K562 (cell line): ENCODE measurements around the gene GALNT15. TPM values are rescaled to one million over a fixed set of nuclear protein-coding genes. Genes with fewer than 3 reads are reported as not detected.

Experiments
- MECOM ChIP-seq: fragments of 250-450 bp; sonication (Bioruptor Pico); IDR thresholded peaks from 2 replicates; pipeline ENCODE4 v1.8.0; 2022; ENCODE audit warnings: inconsistent platforms
- ZBED1 ChIP-seq: IDR thresholded peaks from 2 replicates; pipeline ENCODE4 v1.6.1; 2014
- ZBTB7A ChIP-seq: IDR thresholded peaks from 2 replicates; pipeline ENCODE4 v1.6.1; 2011; ENCODE audit warnings: low read depth, mild to moderate bottlenecking, low read length, moderate library complexity, borderline replicate concordance; ENCODE audit not compliant: control insufficient read depth
- polyA plus RNA-seq, 8 experiments: library from polyadenylated mRNA; depleted of rRNA in 4 of 8; stranded (reverse) in 5 of 8; unstranded in 3 of 8; fragments of >200 nt; fragmentation: Nextera tagmentation in 2 of 8; fragmentation: Illumina TruSeq in 1 of 8; extraction: Ambion mirVana in 2 of 8; extraction: Trizol in 1 of 8; gene quantifications; 2 replicates each; pipeline versions ENCODE4 v1.2.1 to v1.2.3, GENCODE V29; 2011 to 2014; ENCODE audit warnings: inconsistent platforms in 1 of 8, missing spikeins in 1 of 8
- total RNA-seq, 7 experiments: library from RNA; depleted of rRNA in 6 of 7; stranded (reverse); fragments of >200 nt in 6 of 7; fragmentation: Illumina TruSeq in 2 of 7; extraction: Trizol in 2 of 7; gene quantifications; 2 replicates each; pipeline versions ENCODE4 v1.2.1 to v1.2.3, GENCODE V29; 2011 to 2021; ENCODE audit warnings: low replicate concordance in 1 of 7
- TF ChIP-seq, protein P1 (sequence below): fragments of 250-450 bp; sonication (Bioruptor Pico); IDR thresholded peaks from 2 replicates; pipeline ENCODE4 v1.4.0; 2020; ENCODE audit warnings: mild to moderate bottlenecking, moderate library complexity, borderline replicate concordance
- TF ChIP-seq, protein P2 (sequence below): fragments of 200-800 bp; sonication (Bioruptor generic); IDR thresholded peaks from 2 replicates; pipeline ENCODE4 v1.6.1; 2016; ENCODE audit warnings: missing genetic modification characterization, missing compliant biosample characterization

Gene GALNT15
- total and polyA plus RNA-seq, 9 of the 15 experiments (the other 6 are each of a cell fraction or from before 2014, with no cell fraction given): not detected

DNA sequence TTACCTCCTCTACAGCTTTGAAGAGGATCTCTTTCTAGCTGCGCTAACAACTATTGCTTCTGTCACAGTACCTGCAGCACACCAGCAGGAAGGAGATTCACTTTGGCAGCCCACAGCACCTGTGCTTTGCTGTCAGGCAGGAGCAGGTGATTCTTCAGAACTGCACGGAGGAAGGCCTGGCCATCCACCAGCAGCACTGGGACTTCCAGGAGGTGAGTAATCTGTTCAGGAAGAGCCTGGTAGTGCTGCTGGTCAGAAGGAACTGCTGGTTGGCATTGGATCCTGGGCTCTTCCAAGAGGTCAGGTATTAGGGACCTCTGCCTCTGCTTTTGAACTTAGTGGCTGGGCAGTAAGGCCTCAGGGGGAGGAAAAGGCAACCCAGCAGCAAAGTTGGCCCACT is 48.1 kb downstream of the GALNT15 start (continued):
- TF ChIP-seq ZBED1 (no peak), MECOM (CRISPR knock-in tag) (no peak), ZBTB7A (no peak)
- TF ChIP-seq, protein P1, sequence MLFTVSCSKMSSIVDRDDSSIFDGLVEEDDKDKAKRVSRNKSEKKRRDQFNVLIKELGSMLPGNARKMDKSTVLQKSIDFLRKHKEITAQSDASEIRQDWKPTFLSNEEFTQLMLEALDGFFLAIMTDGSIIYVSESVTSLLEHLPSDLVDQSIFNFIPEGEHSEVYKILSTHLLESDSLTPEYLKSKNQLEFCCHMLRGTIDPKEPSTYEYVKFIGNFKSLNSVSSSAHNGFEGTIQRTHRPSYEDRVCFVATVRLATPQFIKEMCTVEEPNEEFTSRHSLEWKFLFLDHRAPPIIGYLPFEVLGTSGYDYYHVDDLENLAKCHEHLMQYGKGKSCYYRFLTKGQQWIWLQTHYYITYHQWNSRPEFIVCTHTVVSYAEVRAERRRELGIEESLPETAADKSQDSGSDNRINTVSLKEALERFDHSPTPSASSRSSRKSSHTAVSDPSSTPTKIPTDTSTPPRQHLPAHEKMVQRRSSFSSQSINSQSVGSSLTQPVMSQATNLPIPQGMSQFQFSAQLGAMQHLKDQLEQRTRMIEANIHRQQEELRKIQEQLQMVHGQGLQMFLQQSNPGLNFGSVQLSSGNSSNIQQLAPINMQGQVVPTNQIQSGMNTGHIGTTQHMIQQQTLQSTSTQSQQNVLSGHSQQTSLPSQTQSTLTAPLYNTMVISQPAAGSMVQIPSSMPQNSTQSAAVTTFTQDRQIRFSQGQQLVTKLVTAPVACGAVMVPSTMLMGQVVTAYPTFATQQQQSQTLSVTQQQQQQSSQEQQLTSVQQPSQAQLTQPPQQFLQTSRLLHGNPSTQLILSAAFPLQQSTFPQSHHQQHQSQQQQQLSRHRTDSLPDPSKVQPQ (CRISPR knock-in tag): no peak
- TF ChIP-seq, protein P2, sequence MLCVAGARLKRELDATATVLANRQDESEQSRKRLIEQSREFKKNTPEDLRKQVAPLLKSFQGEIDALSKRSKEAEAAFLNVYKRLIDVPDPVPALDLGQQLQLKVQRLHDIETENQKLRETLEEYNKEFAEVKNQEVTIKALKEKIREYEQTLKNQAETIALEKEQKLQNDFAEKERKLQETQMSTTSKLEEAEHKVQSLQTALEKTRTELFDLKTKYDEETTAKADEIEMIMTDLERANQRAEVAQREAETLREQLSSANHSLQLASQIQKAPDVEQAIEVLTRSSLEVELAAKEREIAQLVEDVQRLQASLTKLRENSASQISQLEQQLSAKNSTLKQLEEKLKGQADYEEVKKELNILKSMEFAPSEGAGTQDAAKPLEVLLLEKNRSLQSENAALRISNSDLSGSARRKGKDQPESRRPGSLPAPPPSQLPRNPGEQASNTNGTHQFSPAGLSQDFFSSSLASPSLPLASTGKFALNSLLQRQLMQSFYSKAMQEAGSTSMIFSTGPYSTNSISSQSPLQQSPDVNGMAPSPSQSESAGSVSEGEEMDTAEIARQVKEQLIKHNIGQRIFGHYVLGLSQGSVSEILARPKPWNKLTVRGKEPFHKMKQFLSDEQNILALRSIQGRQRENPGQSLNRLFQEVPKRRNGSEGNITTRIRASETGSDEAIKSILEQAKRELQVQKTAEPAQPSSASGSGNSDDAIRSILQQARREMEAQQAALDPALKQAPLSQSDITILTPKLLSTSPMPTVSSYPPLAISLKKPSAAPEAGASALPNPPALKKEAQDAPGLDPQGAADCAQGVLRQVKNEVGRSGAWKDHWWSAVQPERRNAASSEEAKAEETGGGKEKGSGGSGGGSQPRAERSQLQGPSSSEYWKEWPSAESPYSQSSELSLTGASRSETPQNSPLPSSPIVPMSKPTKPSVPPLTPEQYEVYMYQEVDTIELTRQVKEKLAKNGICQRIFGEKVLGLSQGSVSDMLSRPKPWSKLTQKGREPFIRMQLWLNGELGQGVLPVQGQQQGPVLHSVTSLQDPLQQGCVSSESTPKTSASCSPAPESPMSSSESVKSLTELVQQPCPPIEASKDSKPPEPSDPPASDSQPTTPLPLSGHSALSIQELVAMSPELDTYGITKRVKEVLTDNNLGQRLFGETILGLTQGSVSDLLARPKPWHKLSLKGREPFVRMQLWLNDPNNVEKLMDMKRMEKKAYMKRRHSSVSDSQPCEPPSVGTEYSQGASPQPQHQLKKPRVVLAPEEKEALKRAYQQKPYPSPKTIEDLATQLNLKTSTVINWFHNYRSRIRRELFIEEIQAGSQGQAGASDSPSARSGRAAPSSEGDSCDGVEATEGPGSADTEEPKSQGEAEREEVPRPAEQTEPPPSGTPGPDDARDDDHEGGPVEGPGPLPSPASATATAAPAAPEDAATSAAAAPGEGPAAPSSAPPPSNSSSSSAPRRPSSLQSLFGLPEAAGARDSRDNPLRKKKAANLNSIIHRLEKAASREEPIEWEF (CRISPR knock-in tag): no peak
